Measurements from ENCODE around the gene LCORL. TPM values are rescaled to one million over a fixed set of nuclear protein-coding genes. Genes with fewer than 3 reads are reported as not detected.

Gene LCORL
- total RNA-seq, 1 experiment from 2014 or later = 15.5 TPM

DNA sequence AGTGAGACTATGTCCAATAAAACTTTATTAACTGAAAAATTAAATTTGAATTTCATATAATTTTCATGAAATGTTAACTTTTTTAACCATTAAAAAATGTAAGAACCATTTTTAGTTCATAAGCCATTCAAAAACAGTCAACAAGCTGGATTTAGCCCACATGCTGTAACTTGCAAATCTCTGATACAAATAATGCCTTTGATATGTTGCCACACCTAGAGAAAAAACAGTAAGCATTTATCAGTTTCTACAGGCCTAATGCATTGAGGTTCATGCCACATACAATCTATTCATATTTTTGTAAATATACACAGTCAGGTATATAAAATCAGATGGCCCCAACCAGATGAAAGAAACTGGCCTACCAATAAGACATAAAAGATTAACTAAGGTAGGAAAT, 52.8 kb downstream of the LCORL start:
- Histone ChIP-seq H2BK20ac (ENCODE audit: low read depth, low read length, poor library complexity, severe bottlenecking) (no peak overlapping the region), H3K18ac (ENCODE audit: insufficient read length, low read depth, low read length) (no peak overlapping the region), H3K27me3 (ENCODE audit: insufficient read depth, low read length) (no peaks in the 10 kb centered on the region), H3K4me1 (ENCODE audit: insufficient read depth, low read length) (no peaks in the 10 kb centered on the region), H3K9me3 (ENCODE audit: control insufficient read depth, low read depth, low read length) (no peaks in the 10 kb centered on the region), H2BK120ac (ENCODE audit: low read depth, low read length, poor library complexity, severe bottlenecking) (no peak overlapping the region), H4K5ac (ENCODE audit: insufficient read length, low read depth, low read length) (no peak overlapping the region), H2AFZ (ENCODE audit: low read length) (no peak overlapping the region), H2AK5ac (ENCODE audit: insufficient read length, low read length) (no peak overlapping the region), H3K27ac (ENCODE audit: insufficient read length, low read depth, low read length) (no peak overlapping the region), H3K56ac (ENCODE audit: insufficient read length, low read depth, low read length) (no peak overlapping the region), H3K23ac (ENCODE audit: insufficient read length, low read depth, low read length) (no peak overlapping the region), H4K20me1 (ENCODE audit: control insufficient read depth, insufficient read depth, insufficient read length) (no peaks in the 10 kb centered on the region), H3T11ph (ENCODE audit: low read length) (no peak overlapping the region), H3K14ac (ENCODE audit: insufficient read depth, low read length) (no peak overlapping the region), H3K4me2 (ENCODE audit: insufficient read depth, insufficient read length, low read length) (no peak overlapping the region), H2BK15ac (ENCODE audit: low read depth, low read length) (no peak overlapping the region), H3K4ac (ENCODE audit: low read depth, low read length) (no peak overlapping the region), H3K79me1 (ENCODE audit: insufficient read depth, low read depth, low read length, poor library complexity, severe bottlenecking) (no peaks in the 10 kb centered on the region), H3K9ac (ENCODE audit: extremely low read depth, insufficient read length, low read length) (no peak overlapping the region), H3K79me2 (ENCODE audit: insufficient read depth, low read length) (no peaks in the 10 kb centered on the region; the same call in 1 of the 2 replicates), H3K23me2 (ENCODE audit: insufficient read length, low read depth, low read length, poor library complexity, severe bottlenecking) (no peaks in the 10 kb centered on the region), H2BK5ac (ENCODE audit: insufficient read length, low read length) (no peak overlapping the region), H2BK12ac (ENCODE audit: insufficient read length, low read depth, low read length) (no peak overlapping the region), H4K8ac (replicated peaks; ENCODE audit: insufficient read length, low read depth, low read length) (no peak overlapping the region), H4K91ac (ENCODE audit: insufficient read length, low read depth, low read length) (no peak overlapping the region)
- no peaks in the 10 kb centered on the region for H3K9me3 Mint-ChIP-seq
- no peak overlapping the region; a peak in 1 of 7 replicates for H3K27ac Mint-ChIP-seq
- DNase-seq = no peak
- H3K4me1 Mint-ChIP-seq = no peaks in the 10 kb centered on the region
- H3K36me3 Mint-ChIP-seq (ENCODE audit: insufficient read depth in 1 of 3, low read depth in 3 of 3) = no peaks in the 10 kb centered on the region
- H3K27me3 Mint-ChIP-seq (ENCODE audit: low read depth) = no peaks in the 10 kb centered on the region
- no peak overlapping the region for H3K4me3 Mint-ChIP-seq
- TF ChIP-seq, protein P1, sequence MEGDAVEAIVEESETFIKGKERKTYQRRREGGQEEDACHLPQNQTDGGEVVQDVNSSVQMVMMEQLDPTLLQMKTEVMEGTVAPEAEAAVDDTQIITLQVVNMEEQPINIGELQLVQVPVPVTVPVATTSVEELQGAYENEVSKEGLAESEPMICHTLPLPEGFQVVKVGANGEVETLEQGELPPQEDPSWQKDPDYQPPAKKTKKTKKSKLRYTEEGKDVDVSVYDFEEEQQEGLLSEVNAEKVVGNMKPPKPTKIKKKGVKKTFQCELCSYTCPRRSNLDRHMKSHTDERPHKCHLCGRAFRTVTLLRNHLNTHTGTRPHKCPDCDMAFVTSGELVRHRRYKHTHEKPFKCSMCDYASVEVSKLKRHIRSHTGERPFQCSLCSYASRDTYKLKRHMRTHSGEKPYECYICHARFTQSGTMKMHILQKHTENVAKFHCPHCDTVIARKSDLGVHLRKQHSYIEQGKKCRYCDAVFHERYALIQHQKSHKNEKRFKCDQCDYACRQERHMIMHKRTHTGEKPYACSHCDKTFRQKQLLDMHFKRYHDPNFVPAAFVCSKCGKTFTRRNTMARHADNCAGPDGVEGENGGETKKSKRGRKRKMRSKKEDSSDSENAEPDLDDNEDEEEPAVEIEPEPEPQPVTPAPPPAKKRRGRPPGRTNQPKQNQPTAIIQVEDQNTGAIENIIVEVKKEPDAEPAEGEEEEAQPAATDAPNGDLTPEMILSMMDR (conservative IDR thresholded peaks at IDR 0.05) = no peak

Measured in H9 (cell line).